K562 (cell line): ENCODE data around the gene TMEM203.

Experiments
- GATA2 ChIP-seq: sonication (generic); formaldehyde crosslinking; IDR thresholded peaks from 2 replicates; pipeline ENCODE4 v1.4.0; 2020; ENCODE audit warnings: mild to moderate bottlenecking, missing genetic modification reagents
- RBFOX2 ChIP-seq: fragments of 200-400 bp; formaldehyde crosslinking; IDR thresholded peaks from 2 replicates; pipeline ENCODE4 v1.6.1; 2017; ENCODE audit warnings: low read depth, mild to moderate bottlenecking, low read length, moderate library complexity
- SIX5 ChIP-seq, 2 experiments: IDR thresholded peaks; 2 replicates each; pipeline ENCODE4 v1.6.1; 2011; ENCODE audit warnings: low read length in 2 of 2, borderline replicate concordance in 1 of 2, low read depth in 1 of 2, mild to moderate bottlenecking in 1 of 2, moderate library complexity in 1 of 2; ENCODE audit not compliant: insufficient read depth in 1 of 2
- SPI1 ChIP-seq: IDR thresholded peaks from 2 replicates; pipeline ENCODE4 v1.6.1; 2011; ENCODE audit warnings: low read depth, low read length, control low read depth, borderline replicate concordance
- ZNF24 ChIP-seq: fragments of 450-650 bp; IDR thresholded peaks from 2 replicates; pipeline ENCODE4 v1.6.1; 2016
- ZNF449 ChIP-seq: fragments of 250-450 bp; sonication (Bioruptor Pico); IDR thresholded peaks from 2 replicates; pipeline ENCODE4 v1.8.0; 2022; ENCODE audit warnings: moderate library complexity, mild to moderate bottlenecking, inconsistent platforms

DNA sequence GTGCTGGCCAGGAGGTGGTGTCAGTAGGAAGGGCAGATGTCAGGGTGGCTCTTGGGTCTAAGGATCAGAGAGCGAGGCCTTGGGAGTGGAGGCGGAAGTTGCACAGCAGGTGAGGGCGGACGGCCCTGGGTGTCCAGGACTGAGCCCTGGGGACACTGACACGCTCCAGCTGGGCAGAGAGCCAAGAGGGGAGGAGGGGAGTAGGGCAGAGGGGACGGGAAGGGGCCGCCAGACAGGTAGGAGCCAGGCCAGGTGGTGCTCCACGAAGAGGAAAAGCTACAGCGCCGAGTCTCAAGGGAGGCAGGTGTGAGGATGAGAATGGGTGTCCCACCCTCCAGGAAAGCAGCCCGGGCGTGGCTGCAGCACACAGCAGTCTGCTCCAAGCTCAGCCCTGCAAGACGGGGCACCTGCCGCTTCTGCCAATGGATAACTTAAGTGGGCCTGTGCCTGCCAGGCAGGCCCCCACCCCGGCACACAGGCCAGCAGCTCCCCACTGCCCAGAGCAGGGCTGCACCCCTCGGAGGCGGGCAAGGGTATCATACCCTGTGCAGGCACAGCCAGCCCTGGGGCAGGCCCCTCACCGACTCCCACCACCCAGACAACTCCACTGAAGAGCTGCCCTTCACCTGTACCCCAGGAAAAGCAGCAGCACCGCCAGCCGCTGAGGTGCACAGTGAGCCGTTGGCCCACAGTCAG is 9.8 kb downstream of the TMEM203 start:
- TF ChIP-seq GATA2 (CRISPR knock-in tag) (no peak), RBFOX2 (no peak), ZNF449 (no peak), ZNF24 (no peak), SPI1 (no peak), SIX5 (IDR thresholded peaks at IDR 0.05; ENCODE audit: borderline replicate concordance in 1 of 2, insufficient read depth in 1 of 2, low read depth in 1 of 2, low read length in 2 of 2) (no peak)
